ENCODE results near the gene ARSJ.

DNA sequence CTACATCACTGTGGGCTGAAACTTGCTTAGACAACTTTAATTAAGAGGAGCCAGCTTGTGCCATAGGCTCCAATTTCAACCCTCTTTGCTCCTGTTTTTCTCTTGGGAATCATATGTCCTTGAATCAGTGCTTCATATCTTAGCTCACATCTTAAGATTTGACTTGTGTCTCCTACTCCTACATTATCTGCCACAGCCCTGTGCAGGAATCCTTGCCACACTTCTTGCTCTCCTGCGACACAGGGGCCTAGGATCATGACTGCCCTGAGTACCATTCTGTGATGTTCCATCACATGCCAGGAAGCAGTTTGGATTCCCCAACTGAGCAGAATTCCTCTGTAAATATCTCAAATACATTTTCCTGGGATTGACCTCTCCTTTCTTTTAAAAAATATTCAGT lies 36.4 kb downstream of the ARSJ start:
- TF ChIP-seq, protein P1, sequence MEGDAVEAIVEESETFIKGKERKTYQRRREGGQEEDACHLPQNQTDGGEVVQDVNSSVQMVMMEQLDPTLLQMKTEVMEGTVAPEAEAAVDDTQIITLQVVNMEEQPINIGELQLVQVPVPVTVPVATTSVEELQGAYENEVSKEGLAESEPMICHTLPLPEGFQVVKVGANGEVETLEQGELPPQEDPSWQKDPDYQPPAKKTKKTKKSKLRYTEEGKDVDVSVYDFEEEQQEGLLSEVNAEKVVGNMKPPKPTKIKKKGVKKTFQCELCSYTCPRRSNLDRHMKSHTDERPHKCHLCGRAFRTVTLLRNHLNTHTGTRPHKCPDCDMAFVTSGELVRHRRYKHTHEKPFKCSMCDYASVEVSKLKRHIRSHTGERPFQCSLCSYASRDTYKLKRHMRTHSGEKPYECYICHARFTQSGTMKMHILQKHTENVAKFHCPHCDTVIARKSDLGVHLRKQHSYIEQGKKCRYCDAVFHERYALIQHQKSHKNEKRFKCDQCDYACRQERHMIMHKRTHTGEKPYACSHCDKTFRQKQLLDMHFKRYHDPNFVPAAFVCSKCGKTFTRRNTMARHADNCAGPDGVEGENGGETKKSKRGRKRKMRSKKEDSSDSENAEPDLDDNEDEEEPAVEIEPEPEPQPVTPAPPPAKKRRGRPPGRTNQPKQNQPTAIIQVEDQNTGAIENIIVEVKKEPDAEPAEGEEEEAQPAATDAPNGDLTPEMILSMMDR (IDR thresholded peaks at IDR 0.05): no peak
- no peak for TF ChIP-seq POLR2A (IDR thresholded peaks at IDR 0.05; ENCODE audit: low read depth)

Data from esophagus muscularis mucosa (tissue), 3 donors.